Activated CD8-positive, alpha-beta T cell treated with anti-CD3 and anti-CD28 coated beads, Interleukin-2, amount 10 ng/mL, durations not matched to agents 7 days and 5 days (primary cell): ENCODE data around the gene UQCRHL. TPM values are rescaled to one million over a fixed set of nuclear protein-coding genes. Genes with fewer than 3 reads are reported as not detected.

Experiments used
- ATAC-seq: fragments of 150-1000 bp; cut with Tn5 transposase; one replicate; pipeline ENCODE4 v1.10.0; 2021; ENCODE audit warnings: moderate library complexity
- CTCF ChIA-PET: fragments of 350-600 bp; sonication (Branson Sonifier 250); formaldehyde crosslinking; loops from one replicate; lab custom pipeline; 2021; ENCODE audit warnings: antibody characterized with exemption; lab: Charles Lee
- POLR2A ChIA-PET: fragments of 350-600 bp; sonication (Branson Sonifier 250); formaldehyde crosslinking; loops from one replicate; lab custom pipeline; 2021; ENCODE audit warnings: antibody characterized with exemption; lab: Charles Lee
- DNase-seq: peaks from one replicate; pipeline ENCODE4 v3.0.0-alpha.2; 2020
- H3K27ac Mint-ChIP-seq: one replicate; pipeline ENCODE4 v1.8.0; 2021; ENCODE audit warnings: mild to moderate bottlenecking, mixed read lengths
- H3K27me3 Mint-ChIP-seq: one replicate; pipeline ENCODE4 v1.8.0; 2021; ENCODE audit warnings: low read depth, mixed read lengths
- H3K36me3 Mint-ChIP-seq: one replicate; pipeline ENCODE4 v1.8.0; 2021; ENCODE audit warnings: low read depth, mixed read lengths
- H3K4me1 Mint-ChIP-seq: one replicate; pipeline ENCODE4 v1.8.0; 2021; ENCODE audit warnings: low read depth, mixed read lengths
- H3K4me3 Mint-ChIP-seq: one replicate; pipeline ENCODE4 v1.8.0; 2021; ENCODE audit warnings: mild to moderate bottlenecking, mixed read lengths
- H3K9me3 Mint-ChIP-seq: one replicate; pipeline ENCODE4 v1.8.0; 2022; ENCODE audit warnings: mixed read lengths; ENCODE audit not compliant: insufficient read depth
- total RNA-seq, 2 experiments: library from RNA; stranded (reverse); gene quantifications; one replicate each; pipeline ENCODE4 v1.2.3, GENCODE V29; 2021

Gene UQCRHL
- total RNA-seq, 2 experiments from 2014 or later = 2.4 to 2.8 TPM

- H3K27me3 Mint-ChIP-seq = peaks cover 3% of the 10 kb centered on the region
- ATAC-seq (no peak), DNase-seq (no peak)
- H3K36me3 Mint-ChIP-seq = no peaks in the 10 kb centered on the region
- POLR2A ChIA-PET = no interaction called here
- peaks cover 2% of the 10 kb centered on the region for H3K4me1 Mint-ChIP-seq
- CTCF ChIA-PET = interaction anchor here (0.7 to 4.1 kb wide), 5 partner anchors 19 to 211 kb away, joined by 3 to 16 read pairs (median 3); no protein-coding TSS in a partner anchor
- no peak overlapping the region for H3K4me3 Mint-ChIP-seq
- H3K27ac Mint-ChIP-seq = no peak overlapping the region
- H3K9me3 Mint-ChIP-seq = no peaks in the 10 kb centered on the region
These were observed 11.4 kb downstream of the UQCRHL start for GRCh38 chr1:15796086-15796462.

- ATAC-seq (no peak), DNase-seq (no peak)
- H3K9me3 Mint-ChIP-seq = no peaks in the 10 kb centered on the region
- H3K36me3 Mint-ChIP-seq = no peaks in the 10 kb centered on the region
- POLR2A ChIA-PET = no interaction called here
- H3K4me1 Mint-ChIP-seq = peaks cover 2% of the 10 kb centered on the region
- no peak overlapping the region for H3K4me3 Mint-ChIP-seq
- CTCF ChIA-PET = no interaction called here
- H3K27ac Mint-ChIP-seq = no peak overlapping the region
- H3K27me3 Mint-ChIP-seq = peaks cover 3% of the 10 kb centered on the region
These were observed 18.7 kb downstream of the UQCRHL start for GRCh38 chr1:15788624-15789301.

GRCh38 chr1:15786581-15786980 is 20.9 kb downstream of the UQCRHL start:
- no peaks in the 10 kb centered on the region for H3K4me1 Mint-ChIP-seq

GRCh38 chr1:15785683-15786082 is 21.8 kb downstream of the UQCRHL start:
- Mint-ChIP-seq H3K4me3 (no peak overlapping the region), H3K9me3 (no peaks in the 10 kb centered on the region), H3K4me1 (no peaks in the 10 kb centered on the region), H3K36me3 (no peaks in the 10 kb centered on the region), H3K27ac (no peak overlapping the region), H3K27me3 (peaks cover under 1% of the 10 kb centered on the region)
- CTCF ChIA-PET = no interaction called here
- no peak for DNase-seq
- POLR2A ChIA-PET = no interaction called here
- ATAC-seq = no peak

More at GRCh38 chr1:15786581-15786980, 20.9 kb downstream of the UQCRHL start:
- Mint-ChIP-seq H3K4me3 (no peak overlapping the region), H3K36me3 (no peaks in the 10 kb centered on the region), H3K27me3 (peaks cover 3% of the 10 kb centered on the region), H3K27ac (no peak overlapping the region), H3K9me3 (no peaks in the 10 kb centered on the region)
- DNase-seq = no peak
- POLR2A ChIA-PET = no interaction called here
- ATAC-seq = no peak
- CTCF ChIA-PET = interaction anchor here (1.2 kb wide), 1 partner anchor 293 kb away, joined by 4 read pairs; no protein-coding TSS in a partner anchor

DNA sequence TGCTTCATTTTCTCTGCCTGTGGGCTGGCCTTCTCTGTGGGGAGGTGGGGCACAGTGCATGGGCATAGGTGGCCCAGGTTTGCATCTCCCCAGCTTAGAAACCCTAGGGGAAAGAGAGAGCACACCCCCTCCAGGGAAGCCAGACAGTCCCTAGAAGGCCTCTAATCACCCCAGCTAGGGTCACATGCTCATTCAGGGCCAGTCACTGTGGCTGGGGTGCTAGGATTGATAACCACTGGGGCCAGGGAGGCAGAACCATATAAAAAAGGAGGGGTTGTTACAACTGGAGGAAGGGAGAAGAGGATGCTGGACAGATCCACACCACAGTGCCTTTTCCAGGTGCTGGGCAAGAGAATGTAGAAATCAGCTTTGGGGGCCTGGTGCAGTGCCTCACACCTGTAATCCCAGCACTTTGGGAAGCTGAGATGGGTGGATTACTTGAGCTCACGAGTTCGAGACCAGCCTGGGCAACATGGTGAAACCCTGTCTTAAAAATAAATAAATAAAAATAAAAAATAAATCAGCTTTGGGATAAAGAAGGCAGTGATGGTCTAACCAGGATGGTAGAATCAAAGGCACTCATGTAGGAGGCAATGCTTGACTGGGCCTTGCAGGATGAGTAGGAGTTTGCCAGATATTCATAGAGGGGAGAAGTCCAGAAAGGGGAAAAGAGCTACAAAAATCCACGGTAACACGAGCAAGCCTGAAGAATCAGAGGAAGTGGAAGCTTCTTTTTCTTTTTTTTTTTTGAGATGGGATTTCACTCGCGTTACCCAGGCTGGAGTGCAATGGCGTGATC is 29.3 kb downstream of the UQCRHL start:
- ATAC-seq (no peak), DNase-seq (no peak)
- no peak overlapping the region for H3K27ac Mint-ChIP-seq
- H3K36me3 Mint-ChIP-seq = no peaks in the 10 kb centered on the region
- ChIA-PET POLR2A (no interaction called here), CTCF (interaction anchor here (1.0 to 1.3 kb wide), 2 partner anchors 14 to 295 kb away, joined by 4 read pairs; partner anchors contain the start of gene FAM131C)
- H3K9me3 Mint-ChIP-seq = no peaks in the 10 kb centered on the region
- H3K4me1 Mint-ChIP-seq = no peaks in the 10 kb centered on the region
- H3K4me3 Mint-ChIP-seq = no peak overlapping the region
- H3K27me3 Mint-ChIP-seq = peaks cover 3% of the 10 kb centered on the region

DNA sequence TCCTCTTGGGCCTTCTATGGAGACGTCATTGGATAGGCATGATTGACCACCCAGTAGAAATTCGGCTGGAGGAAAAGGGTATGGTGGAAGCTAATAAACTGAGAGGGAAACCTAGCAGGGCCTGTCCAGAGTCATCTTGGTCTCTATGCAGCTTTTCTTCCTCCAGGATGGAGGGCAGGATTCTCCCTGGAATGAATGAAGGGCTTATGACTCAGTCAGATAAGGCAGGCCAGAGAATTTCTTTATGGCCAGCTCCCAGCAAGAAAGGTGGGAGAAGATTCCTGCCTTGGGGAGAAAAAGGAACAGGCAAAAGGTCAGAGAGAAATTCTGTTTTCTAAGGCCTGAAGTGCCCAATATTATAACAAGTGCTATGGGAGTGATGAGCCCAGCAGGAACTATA is 31.7 kb downstream of the UQCRHL start:
- no peaks in the 10 kb centered on the region for H3K36me3 Mint-ChIP-seq
- CTCF ChIA-PET = interaction anchor here (2.6 kb wide), 1 partner anchor 16 kb away, joined by 15 read pairs; no protein-coding TSS in a partner anchor
- H3K4me3 Mint-ChIP-seq = no peak overlapping the region
- H3K27ac Mint-ChIP-seq = no peak overlapping the region
- no peaks in the 10 kb centered on the region for H3K4me1 Mint-ChIP-seq
- POLR2A ChIA-PET = no interaction called here
- no peak for ATAC-seq
- H3K9me3 Mint-ChIP-seq = no peaks in the 10 kb centered on the region
- H3K27me3 Mint-ChIP-seq = peaks cover 3% of the 10 kb centered on the region
- DNase-seq = no peak

DNA sequence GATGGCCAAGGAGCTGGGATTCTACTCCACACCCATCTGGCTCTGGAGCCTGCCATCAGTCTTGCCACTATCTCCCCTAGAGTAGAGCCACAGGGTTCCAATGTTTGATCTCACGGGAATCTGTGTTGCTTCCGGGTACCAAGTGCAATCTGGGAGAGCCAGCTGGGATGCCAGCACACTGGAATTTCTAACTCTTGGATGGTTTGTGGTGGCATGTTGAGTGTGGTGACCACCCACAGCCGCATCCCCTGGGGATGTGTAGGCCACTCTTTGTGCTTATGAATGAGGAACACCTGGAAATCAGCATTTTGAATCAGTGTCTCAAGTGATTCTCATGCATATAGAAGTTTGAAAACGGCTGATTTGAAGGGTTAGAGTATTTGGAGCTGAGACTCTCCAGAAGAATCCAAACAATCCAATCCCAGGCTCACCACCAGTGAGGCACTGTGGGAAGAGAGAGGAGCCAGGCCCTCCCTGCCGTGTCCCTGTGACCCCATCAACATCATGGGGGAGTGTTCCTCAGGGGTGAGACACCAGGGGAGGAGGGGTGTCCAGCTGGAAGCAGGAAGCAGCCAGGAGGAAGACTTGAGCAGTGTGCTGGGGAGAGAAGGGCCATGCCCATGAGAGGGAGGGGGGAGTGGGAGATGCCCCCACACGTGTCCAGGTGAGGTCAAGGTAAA is 35.5 kb downstream of the UQCRHL start:
- DNase-seq (no peak), ATAC-seq (no peak)
- Mint-ChIP-seq H3K27ac (no peak overlapping the region), H3K27me3 (no peaks in the 10 kb centered on the region), H3K4me1 (no peaks in the 10 kb centered on the region), H3K9me3 (no peaks in the 10 kb centered on the region), H3K4me3 (no peak overlapping the region), H3K36me3 (no peaks in the 10 kb centered on the region)
- ChIA-PET POLR2A (no interaction called here), CTCF (interaction anchor here (1.1 kb wide), 1 partner anchor 20 kb away, joined by 4 read pairs; no protein-coding TSS in a partner anchor)

GRCh38 chr1:15770313-15770962 is 37.0 kb downstream of the UQCRHL start:
- H3K36me3 Mint-ChIP-seq = no peaks in the 10 kb centered on the region
- no peak overlapping the region for H3K4me3 Mint-ChIP-seq
- ChIA-PET POLR2A (no interaction called here), CTCF (no interaction called here)
- no peaks in the 10 kb centered on the region for H3K4me1 Mint-ChIP-seq
- DNase-seq (no peak), ATAC-seq (no peak)
- H3K27me3 Mint-ChIP-seq = no peaks in the 10 kb centered on the region
- H3K27ac Mint-ChIP-seq = no peak overlapping the region
- no peaks in the 10 kb centered on the region for H3K9me3 Mint-ChIP-seq

DNA sequence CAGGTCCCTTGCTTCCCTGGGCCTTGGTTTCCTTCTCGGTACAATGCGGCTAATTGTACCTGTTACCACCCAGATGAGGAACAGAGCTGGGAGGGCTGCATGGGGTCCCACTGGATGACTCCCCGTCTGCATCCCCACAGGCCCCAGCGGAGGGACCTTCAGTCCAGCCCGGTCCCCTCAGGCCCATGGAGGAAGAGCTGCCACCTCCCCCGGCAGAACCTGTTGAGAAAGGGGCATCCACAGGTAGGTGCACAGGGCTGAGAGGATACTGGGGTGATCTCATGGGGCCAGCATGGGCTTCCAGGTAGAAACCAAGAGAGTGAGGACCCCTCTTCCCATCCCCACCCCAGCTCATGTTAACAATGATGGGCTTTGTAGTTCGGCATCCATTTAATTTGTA is 39.1 kb downstream of the UQCRHL start:
- no peaks in the 10 kb centered on the region for H3K9me3 Mint-ChIP-seq
- no peaks in the 10 kb centered on the region for H3K27me3 Mint-ChIP-seq
- DNase-seq (no peak), ATAC-seq (no peak)
- no peak overlapping the region for H3K4me3 Mint-ChIP-seq
- H3K27ac Mint-ChIP-seq = no peak overlapping the region
- CTCF ChIA-PET = no interaction called here
- no peaks in the 10 kb centered on the region for H3K36me3 Mint-ChIP-seq
- no peaks in the 10 kb centered on the region for H3K4me1 Mint-ChIP-seq
- POLR2A ChIA-PET = no interaction called here

- no peaks in the 10 kb centered on the region for H3K4me1 Mint-ChIP-seq
- CTCF ChIA-PET = no interaction called here
- H3K27me3 Mint-ChIP-seq = no peaks in the 10 kb centered on the region
- H3K36me3 Mint-ChIP-seq = no peaks in the 10 kb centered on the region
- no peak overlapping the region for H3K4me3 Mint-ChIP-seq
- H3K9me3 Mint-ChIP-seq = no peaks in the 10 kb centered on the region
- no peak overlapping the region for H3K27ac Mint-ChIP-seq
- ATAC-seq = no peak
- POLR2A ChIA-PET = no interaction called here
- DNase-seq = no peak
These were observed 39.5 kb downstream of the UQCRHL start for GRCh38 chr1:15767941-15768340.

GRCh38 chr1:15765495-15766194 is 41.8 kb downstream of the UQCRHL start:
- Mint-ChIP-seq H3K27me3 (peaks cover 7% of the 10 kb centered on the region), H3K9me3 (no peaks in the 10 kb centered on the region), H3K36me3 (no peaks in the 10 kb centered on the region), H3K4me1 (no peaks in the 10 kb centered on the region), H3K4me3 (no peak overlapping the region), H3K27ac (no peak overlapping the region)
- ATAC-seq (no peak), DNase-seq (no peak)
- ChIA-PET CTCF (interaction anchor here (1.6 kb wide), 1 partner anchor 313 kb away, joined by 3 read pairs; no protein-coding TSS in a partner anchor), POLR2A (no interaction called here)
